ENCODE data around the gene SLC24A3. TPM values are rescaled to one million over a fixed set of nuclear protein-coding genes. Genes with fewer than 3 reads are reported as not detected.

Gene SLC24A3
- total RNA-seq, 1 experiment from 2014 or later: 46.0 TPM

- Histone ChIP-seq H3K27ac (ENCODE audit: low read depth, low read length, poor library complexity, severe bottlenecking) (no peak overlapping the region), H3K36me3 (ENCODE audit: insufficient read depth, low read length, poor library complexity, severe bottlenecking) (no peaks in the 10 kb centered on the region), H3K4me3 (ENCODE audit: low read depth, low read length, poor library complexity, severe bottlenecking) (no peak overlapping the region), H3K27me3 (replicated peaks; ENCODE audit: insufficient read depth, low read depth, low read length, poor library complexity) (no peaks in the 10 kb centered on the region), H3K9me3 (ENCODE audit: low read depth, low read length, poor library complexity, severe bottlenecking) (no peaks in the 10 kb centered on the region), H3K4me1 (ENCODE audit: insufficient read depth, low read length, poor library complexity, severe bottlenecking) (peaks cover 13% of the 10 kb centered on the region)
- CTCF ChIA-PET: no interaction called here
- no TSS peak for BruUV-seq (replicated peaks)
- POLR2A ChIA-PET (ENCODE audit: low non-redundant PET): no interaction called here
- no peak for DNase-seq (ENCODE audit: low spot score)
- TF ChIP-seq CTCF (conservative IDR thresholded peaks at IDR 0.05; ENCODE audit: low read depth, low read length) (no peak), EZH2 (IDR thresholded peaks at IDR 0.05; ENCODE audit: borderline replicate concordance, low read depth, low read length, poor library complexity, severe bottlenecking) (no peak)
- intact Hi-C loops (cut with micrococcal nuclease; ENCODE audit: unreplicated experiment): no loop called here
Measured at GRCh38 chr20:19341348-19342053, 129.1 kb downstream of the SLC24A3 start.

- no peak for DNase-seq (ENCODE audit: low spot score)
- BruUV-seq (replicated peaks): no TSS peak
- Histone ChIP-seq H3K27me3 (replicated peaks; ENCODE audit: insufficient read depth, low read depth, low read length, poor library complexity) (no peaks in the 10 kb centered on the region), H3K4me3 (ENCODE audit: low read depth, low read length, poor library complexity, severe bottlenecking) (no peak overlapping the region), H3K4me1 (ENCODE audit: insufficient read depth, low read length, poor library complexity, severe bottlenecking) (peaks cover 13% of the 10 kb centered on the region), H3K27ac (ENCODE audit: low read depth, low read length, poor library complexity, severe bottlenecking) (no peak overlapping the region), H3K9me3 (ENCODE audit: low read depth, low read length, poor library complexity, severe bottlenecking) (no peaks in the 10 kb centered on the region), H3K36me3 (ENCODE audit: insufficient read depth, low read length, poor library complexity, severe bottlenecking) (no peaks in the 10 kb centered on the region)
- ChIA-PET POLR2A (ENCODE audit: low non-redundant PET) (no interaction called here), CTCF (no interaction called here)
- TF ChIP-seq CTCF (conservative IDR thresholded peaks at IDR 0.05; ENCODE audit: low read depth, low read length): no peak
- no peak for TF ChIP-seq EZH2 (IDR thresholded peaks at IDR 0.05; ENCODE audit: borderline replicate concordance, low read depth, low read length, poor library complexity, severe bottlenecking)
- intact Hi-C loops (cut with micrococcal nuclease; ENCODE audit: unreplicated experiment): no loop called here
Measured at GRCh38 chr20:19344341-19344740, 131.9 kb downstream of the SLC24A3 start.

GRCh38 chr20:19347943-19348456 lies 135.6 kb downstream of the SLC24A3 start:
- H3K36me3 ChIP-seq (ENCODE audit: insufficient read depth, low read length, poor library complexity, severe bottlenecking): no peaks in the 10 kb centered on the region
- DNase-seq (ENCODE audit: low spot score): no peak
- intact Hi-C loops (cut with micrococcal nuclease; ENCODE audit: unreplicated experiment): no loop called here
- ChIA-PET POLR2A (ENCODE audit: low non-redundant PET) (no interaction called here), CTCF (no interaction called here)
- peaks cover 8% of the 10 kb centered on the region for H3K4me1 ChIP-seq (ENCODE audit: insufficient read depth, low read length, poor library complexity, severe bottlenecking)
- H3K9me3 ChIP-seq (ENCODE audit: low read depth, low read length, poor library complexity, severe bottlenecking): no peaks in the 10 kb centered on the region
- no peaks in the 10 kb centered on the region for H3K27me3 ChIP-seq (replicated peaks; ENCODE audit: insufficient read depth, low read depth, low read length, poor library complexity)
- no peak overlapping the region for H3K27ac ChIP-seq (ENCODE audit: low read depth, low read length, poor library complexity, severe bottlenecking)
- no peak overlapping the region for H3K4me3 ChIP-seq (ENCODE audit: low read depth, low read length, poor library complexity, severe bottlenecking)
- no peak for TF ChIP-seq CTCF (conservative IDR thresholded peaks at IDR 0.05; ENCODE audit: low read depth, low read length)
- no peak for TF ChIP-seq EZH2 (IDR thresholded peaks at IDR 0.05; ENCODE audit: borderline replicate concordance, low read depth, low read length, poor library complexity, severe bottlenecking)
- BruUV-seq (replicated peaks): no TSS peak
